Measurements from ENCODE around the gene DNER. TPM values are rescaled to one million over a fixed set of nuclear protein-coding genes. Genes with fewer than 3 reads are reported as not detected.
"Not testable (repeated sequence)": the region's sequence is repeated elsewhere in the genome, so short reads cannot be mapped to it uniquely, and the experiment has no call there.

DNER gene
- total RNA-seq, 3 donors from 2014 or later (not counting 1 experiment from before 2014, with no cell fraction given) = not detected

DNA sequence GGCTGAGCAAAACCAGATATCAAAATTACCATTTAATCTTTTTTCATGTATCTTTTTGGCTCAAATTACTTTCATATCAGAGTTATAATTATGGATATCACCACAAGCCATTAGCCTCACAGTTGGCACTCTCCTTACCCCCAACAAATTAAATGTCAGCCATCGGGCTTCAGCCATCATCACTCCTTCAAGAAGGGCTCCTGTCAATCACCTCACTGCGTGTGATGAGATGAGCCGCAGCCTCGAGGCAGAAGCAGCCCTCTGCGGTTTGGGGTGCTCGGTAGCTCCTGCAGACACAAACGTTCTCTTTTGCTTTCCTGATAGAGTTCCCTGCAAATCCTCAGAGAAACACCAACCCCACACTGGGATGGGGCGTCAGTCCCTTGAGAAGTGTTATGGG, 94.1 kb downstream of the DNER start:
- H3K4me3 Mint-ChIP-seq = no peak overlapping the region
- 84% methylated on average over 7 of the region's 8 CpGs for WGBS (ENCODE audit: insufficient coverage)
- Histone ChIP-seq H3K27ac (ENCODE audit: low read length) (no peak overlapping the region), H3K27me3 (ENCODE audit: control insufficient read depth, insufficient read depth, low read length) (no peaks in the 10 kb centered on the region), H3K9me3 (ENCODE audit: control insufficient read depth, insufficient read depth, low read length) (no peaks in the 10 kb centered on the region), H3K36me3 (ENCODE audit: control insufficient read depth, insufficient read depth, low read length) (no peaks in the 10 kb centered on the region), H3K4me1 (ENCODE audit: control insufficient read depth, insufficient read depth, low read length) (no peaks in the 10 kb centered on the region), H3K4me3 (ENCODE audit: low read length) (no peak overlapping the region)
- H3K36me3 Mint-ChIP-seq = no peaks in the 10 kb centered on the region
- no peaks in the 10 kb centered on the region for H3K4me1 Mint-ChIP-seq
- DNase-seq = no peak
- TF ChIP-seq, protein P1, sequence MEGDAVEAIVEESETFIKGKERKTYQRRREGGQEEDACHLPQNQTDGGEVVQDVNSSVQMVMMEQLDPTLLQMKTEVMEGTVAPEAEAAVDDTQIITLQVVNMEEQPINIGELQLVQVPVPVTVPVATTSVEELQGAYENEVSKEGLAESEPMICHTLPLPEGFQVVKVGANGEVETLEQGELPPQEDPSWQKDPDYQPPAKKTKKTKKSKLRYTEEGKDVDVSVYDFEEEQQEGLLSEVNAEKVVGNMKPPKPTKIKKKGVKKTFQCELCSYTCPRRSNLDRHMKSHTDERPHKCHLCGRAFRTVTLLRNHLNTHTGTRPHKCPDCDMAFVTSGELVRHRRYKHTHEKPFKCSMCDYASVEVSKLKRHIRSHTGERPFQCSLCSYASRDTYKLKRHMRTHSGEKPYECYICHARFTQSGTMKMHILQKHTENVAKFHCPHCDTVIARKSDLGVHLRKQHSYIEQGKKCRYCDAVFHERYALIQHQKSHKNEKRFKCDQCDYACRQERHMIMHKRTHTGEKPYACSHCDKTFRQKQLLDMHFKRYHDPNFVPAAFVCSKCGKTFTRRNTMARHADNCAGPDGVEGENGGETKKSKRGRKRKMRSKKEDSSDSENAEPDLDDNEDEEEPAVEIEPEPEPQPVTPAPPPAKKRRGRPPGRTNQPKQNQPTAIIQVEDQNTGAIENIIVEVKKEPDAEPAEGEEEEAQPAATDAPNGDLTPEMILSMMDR (IDR thresholded peaks at IDR 0.05) = no peak
- H3K27ac Mint-ChIP-seq = no peak overlapping the region
- H3K9me3 Mint-ChIP-seq = no peaks in the 10 kb centered on the region
- intact Hi-C loops (cut with micrococcal nuclease) = no loop called here
- no peak for ATAC-seq
- peaks cover 7 to 11% of the 10 kb centered on the region in 2 donors for H3K27me3 Mint-ChIP-seq (ENCODE audit: low read depth in 2 of 2)

DNA sequence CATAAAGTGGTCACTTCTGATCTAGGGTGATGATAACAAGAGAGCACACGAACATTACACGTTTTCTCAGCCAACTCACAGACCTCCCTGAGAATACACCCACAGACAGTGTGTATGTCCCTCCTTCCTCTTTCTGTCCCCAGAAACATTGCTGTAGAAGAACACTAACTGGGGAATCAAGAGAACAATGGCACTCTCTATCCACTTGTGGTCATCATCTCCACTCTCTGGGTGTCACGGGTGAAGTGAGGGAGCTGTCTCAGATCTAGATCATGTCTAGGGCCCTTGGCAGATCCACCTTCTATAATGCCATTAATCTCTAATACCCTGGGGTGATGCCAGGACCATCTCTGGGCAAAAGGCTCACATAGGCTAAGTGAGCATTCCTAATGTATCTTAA, 97.9 kb downstream of the DNER start:
- Mint-ChIP-seq H3K4me3 (no peak overlapping the region), H3K27ac (no peak overlapping the region), H3K4me1 (no peaks in the 10 kb centered on the region), H3K36me3 (no peaks in the 10 kb centered on the region), H3K27me3 (ENCODE audit: low read depth in 2 of 2) (no peaks in the 10 kb centered on the region), H3K9me3 (no peaks in the 10 kb centered on the region)
- intact Hi-C loops (cut with micrococcal nuclease) = no loop called here
- H3K4me1 ChIP-seq (ENCODE audit: control insufficient read depth, insufficient read depth, low read length) = no peaks in the 10 kb centered on the region
- no peak overlapping the region for H3K27ac ChIP-seq (ENCODE audit: low read length)
- DNase-seq (no peak), ATAC-seq (no peak)
- no peak overlapping the region for H3K4me3 ChIP-seq (ENCODE audit: low read length)
- H3K9me3 ChIP-seq (ENCODE audit: control insufficient read depth, insufficient read depth, low read length) = no peaks in the 10 kb centered on the region
- H3K36me3 ChIP-seq (ENCODE audit: control insufficient read depth, insufficient read depth, low read length) = no peaks in the 10 kb centered on the region
- TF ChIP-seq, protein P1 (IDR thresholded peaks at IDR 0.05) = no peak
- no peaks in the 10 kb centered on the region for H3K27me3 ChIP-seq (ENCODE audit: control insufficient read depth, insufficient read depth, low read length)
- WGBS (ENCODE audit: insufficient coverage) = 85% methylated on average over 3 of the region's 3 CpGs

DNA sequence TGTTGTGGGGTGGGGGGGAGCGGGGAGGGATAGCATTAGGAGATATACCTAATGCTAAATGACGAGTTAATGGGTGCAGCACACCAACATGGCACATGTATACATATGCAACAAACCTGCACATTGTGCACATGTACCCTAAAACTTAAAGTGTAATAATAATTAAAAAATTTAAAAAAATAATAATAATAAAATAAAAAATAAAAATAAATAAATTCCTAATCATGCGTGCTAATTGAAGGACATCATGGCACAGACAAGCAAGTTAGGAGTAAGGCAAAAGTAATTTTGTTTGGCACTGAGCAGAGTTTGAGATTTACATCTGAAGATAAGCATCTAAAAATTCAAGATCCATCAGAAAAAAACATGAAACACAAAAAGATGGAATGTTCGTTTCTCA, 100.3 kb downstream of the DNER start:
- H3K4me3 Mint-ChIP-seq; H3K4me1 ChIP-seq (ENCODE audit: control insufficient read depth, insufficient read depth, low read length); H3K9me3 Mint-ChIP-seq; H3K36me3 ChIP-seq (ENCODE audit: control insufficient read depth, insufficient read depth, low read length); H3K4me1 Mint-ChIP-seq; ATAC-seq; H3K27ac Mint-ChIP-seq; DNase-seq; H3K9me3 ChIP-seq (ENCODE audit: control insufficient read depth, insufficient read depth, low read length); H3K4me3 ChIP-seq (ENCODE audit: low read length); H3K27me3 Mint-ChIP-seq (ENCODE audit: low read depth in 2 of 2); H3K36me3 Mint-ChIP-seq; H3K27me3 ChIP-seq (ENCODE audit: control insufficient read depth, insufficient read depth, low read length); intact Hi-C loops (cut with micrococcal nuclease); H3K27ac ChIP-seq (ENCODE audit: low read length): not testable (repeated sequence)
- 82% methylated on average over 1 of the region's 4 CpGs for WGBS (ENCODE audit: insufficient coverage)

DNA sequence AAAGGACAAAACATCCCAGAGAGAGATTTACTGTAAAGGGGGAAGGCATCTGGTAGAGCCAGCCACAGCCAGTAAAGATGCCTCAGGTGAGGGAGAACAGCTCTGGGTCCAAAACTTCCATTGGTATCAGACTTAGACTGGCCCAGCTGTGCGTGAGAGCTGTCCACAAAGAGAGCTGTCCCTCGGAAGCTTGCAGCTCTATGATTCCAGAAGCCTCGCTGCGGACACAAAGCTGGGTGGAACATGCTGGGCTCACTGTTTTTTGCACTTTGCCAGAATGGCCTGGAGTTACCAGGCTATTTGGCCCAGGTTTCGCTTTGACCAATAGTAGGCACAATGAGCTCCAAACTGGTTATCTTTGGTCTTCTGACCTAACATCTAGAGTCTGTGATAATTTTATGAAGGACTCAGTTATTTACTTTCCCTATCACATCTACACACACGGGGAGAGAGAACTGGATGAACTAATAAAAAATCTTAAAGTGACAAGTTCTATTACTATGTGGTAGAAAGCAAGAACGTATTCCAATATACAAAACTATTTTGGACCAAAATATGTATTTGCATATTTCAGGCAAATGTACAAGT, 101.9 kb downstream of the DNER start:
- H3K4me3 ChIP-seq (ENCODE audit: low read length) = no peak overlapping the region
- no peak for DNase-seq
- TF ChIP-seq, protein P1 (IDR thresholded peaks at IDR 0.05) = no peak
- intact Hi-C loops (cut with micrococcal nuclease) = no loop called here
- H3K36me3 Mint-ChIP-seq = no peaks in the 10 kb centered on the region
- H3K36me3 ChIP-seq (ENCODE audit: control insufficient read depth, insufficient read depth, low read length) = no peaks in the 10 kb centered on the region
- H3K9me3 Mint-ChIP-seq = no peaks in the 10 kb centered on the region
- no peaks in the 10 kb centered on the region for H3K4me1 ChIP-seq (ENCODE audit: control insufficient read depth, insufficient read depth, low read length)
- WGBS (ENCODE audit: insufficient coverage) = 94% methylated on average over 5 of the region's 7 CpGs
- H3K9me3 ChIP-seq (ENCODE audit: control insufficient read depth, insufficient read depth, low read length) = no peaks in the 10 kb centered on the region
- H3K4me1 Mint-ChIP-seq = no peaks in the 10 kb centered on the region
- no peak overlapping the region for H3K4me3 Mint-ChIP-seq
- H3K27me3 Mint-ChIP-seq (ENCODE audit: low read depth in 2 of 2) = no peaks in the 10 kb centered on the region
- H3K27ac ChIP-seq (ENCODE audit: low read length) = no peak overlapping the region
- H3K27ac Mint-ChIP-seq = no peak overlapping the region
- no peaks in the 10 kb centered on the region for H3K27me3 ChIP-seq (ENCODE audit: control insufficient read depth, insufficient read depth, low read length)
- ATAC-seq = no peak

Measured in natural killer cell (primary cell).